Lower lobe of right lung (tissue), 2 donors: ENCODE measurements around the gene ZNF445. TPM values are rescaled to one million over a fixed set of nuclear protein-coding genes. Genes with fewer than 3 reads are reported as not detected.
"Not testable (repeated sequence)": the region's sequence is repeated elsewhere in the genome, so short reads cannot be mapped to it uniquely, and the experiment has no call there.

ENCODE experiments used
- ATAC-seq, 2 donors: fragments of 200-7000 bp; cut with Tn5 transposase; one replicate each; pipeline ENCODE4 v1.9.1; 2020 to 2022; ENCODE audit warnings: mild to moderate bottlenecking in 2 of 2, moderate library complexity in 2 of 2
- DNase-seq: peaks from one replicate; pipeline ENCODE4 v3.0.0-alpha.2; 2020
- H3K27ac ChIP-seq: fragments of 200-600 bp; one replicate; pipeline ENCODE4 v1.8.0; 2022
- H3K27me3 ChIP-seq: fragments of 200-600 bp; one replicate; pipeline ENCODE4 v1.8.0; 2022; ENCODE audit warnings: low read depth
- H3K36me3 ChIP-seq: fragments of 200-600 bp; one replicate; pipeline ENCODE4 v1.8.0; 2022; ENCODE audit warnings: mild to moderate bottlenecking
- H3K4me1 ChIP-seq: fragments of 200-600 bp; one replicate; pipeline ENCODE4 v1.8.0; 2022
- H3K4me3 ChIP-seq: fragments of 200-600 bp; one replicate; pipeline ENCODE4 v1.8.0; 2022; ENCODE audit warnings: mild to moderate bottlenecking
- H3K9me3 ChIP-seq: fragments of 200-600 bp; one replicate; pipeline ENCODE4 v1.8.0; 2022
- CTCF ChIP-seq: fragments of 200-600 bp; IDR thresholded peaks from one replicate; pipeline ENCODE4 v1.8.0; 2022; ENCODE audit warnings: antibody characterized with exemption, mild to moderate bottlenecking
- intact Hi-C: fragments of 100-400 bp; cut with DNase I; formaldehyde crosslinking; loops from one replicate; pipeline ENCODE4 v1.11.0; 2022
- total RNA-seq: library from RNA; stranded (reverse); fragmentation: NEBNext Ultra II Directional; extraction: Animal tissue kit (Norgen Biotek cat#: 25700); gene quantifications from one replicate; pipeline ENCODE4 v1.2.1, GENCODE V29; 2021
- donor health status: DM: no; HTN: yes; CAD: no; lungs with severe emphysema.

Gene ZNF445
- total RNA-seq, 1 donor from 2014 or later, result 21.1 TPM

- DNase-seq, result no peak
- H3K36me3 ChIP-seq, result peaks cover 10% of the 10 kb centered on the region
- no peaks in the 10 kb centered on the region for H3K9me3 ChIP-seq
- no peak for TF ChIP-seq CTCF
- no peak overlapping the region for H3K27ac ChIP-seq
- no peak for ATAC-seq
- no peaks in the 10 kb centered on the region for H3K4me1 ChIP-seq
- H3K4me3 ChIP-seq, result no peak overlapping the region
- intact Hi-C loops, result no loop called here
- no peaks in the 10 kb centered on the region for H3K27me3 ChIP-seq
Measured at GRCh38 chr3:44402548-44402947, 74.9 kb downstream of the ZNF445 start.

GRCh38 chr3:44400771-44401170, 76.7 kb downstream of the ZNF445 start:
- Histone ChIP-seq H3K9me3 (no peaks in the 10 kb centered on the region), H3K4me3 (no peak overlapping the region), H3K27me3 (no peaks in the 10 kb centered on the region), H3K36me3 (peaks cover 16% of the 10 kb centered on the region), H3K27ac (no peak overlapping the region), H3K4me1 (no peaks in the 10 kb centered on the region)
- intact Hi-C loops, result no loop called here
- no peak for TF ChIP-seq CTCF
- DNase-seq (no peak), ATAC-seq (no peak)

- intact Hi-C loops, result no loop called here
- DNase-seq, result no peak
- Histone ChIP-seq H3K27me3 (no peaks in the 10 kb centered on the region), H3K9me3 (no peaks in the 10 kb centered on the region), H3K4me1 (no peaks in the 10 kb centered on the region), H3K4me3 (no peak overlapping the region), H3K36me3 (peaks cover 21% of the 10 kb centered on the region), H3K27ac (no peak overlapping the region)
- TF ChIP-seq CTCF, result no peak
- ATAC-seq, result no peak
Measured at GRCh38 chr3:44398853-44399252, 78.6 kb downstream of the ZNF445 start.

GRCh38 chr3:44398271-44398670, 79.2 kb downstream of the ZNF445 start:
- H3K4me1 ChIP-seq, H3K27ac ChIP-seq, intact Hi-C loops, H3K9me3 ChIP-seq, DNase-seq, H3K4me3 ChIP-seq, ATAC-seq, H3K27me3 ChIP-seq: not testable (repeated sequence)
- peaks cover 21% of the 10 kb centered on the region for H3K36me3 ChIP-seq

GRCh38 chr3:44396200-44397171, 81.0 kb downstream of the ZNF445 start:
- no peak for DNase-seq

More at GRCh38 chr3:44396200-44397171, 81.0 kb downstream of the ZNF445 start:
- Histone ChIP-seq H3K27me3 (no peaks in the 10 kb centered on the region), H3K36me3 (peaks cover 27% of the 10 kb centered on the region), H3K27ac (no peak overlapping the region), H3K4me1 (no peaks in the 10 kb centered on the region), H3K9me3 (no peaks in the 10 kb centered on the region), H3K4me3 (no peak overlapping the region)
- intact Hi-C loops, result no loop called here
- no peak for TF ChIP-seq CTCF
- ATAC-seq, result no peak
